Nephron (organoid): ENCODE results near the gene DNAH14.
"Not testable (repeated sequence)": the region's sequence is repeated elsewhere in the genome, so short reads cannot be mapped to it uniquely, and the experiment has no call there.

Experiments used
- H3K27ac Mint-ChIP-seq, 3 experiments: 2 replicates each; pipeline ENCODE4 v1.8.0; 2020; ENCODE audit warnings: mixed read lengths in 3 of 3, mild to moderate bottlenecking in 2 of 3, moderate library complexity in 1 of 3
- H3K27me3 Mint-ChIP-seq: 2 replicates; pipeline ENCODE4 v1.8.0; 2021; ENCODE audit warnings: low read depth, mild to moderate bottlenecking, moderate library complexity, mixed read lengths
- H3K36me3 Mint-ChIP-seq: 2 replicates; pipeline ENCODE4 v1.8.0; 2020; ENCODE audit warnings: low read depth, mixed read lengths
- H3K4me1 Mint-ChIP-seq: 2 replicates; pipeline ENCODE4 v1.8.0; 2020; ENCODE audit warnings: mixed read lengths
- H3K4me3 Mint-ChIP-seq, 3 experiments: 2 replicates each; pipeline ENCODE4 v1.8.0; 2020; ENCODE audit warnings: mild to moderate bottlenecking in 3 of 3, mixed read lengths in 3 of 3, moderate library complexity in 2 of 3
- H3K9me3 Mint-ChIP-seq: 2 replicates; pipeline ENCODE4 v1.8.0; 2020; ENCODE audit warnings: mixed read lengths
- TF ChIP-seq, protein P1 (sequence below), 3 experiments: fragments of 200-600 bp; sonication (generic); IDR thresholded peaks; one replicate each; pipeline ENCODE4 v1.5.0; 2021; ENCODE audit warnings: antibody characterized with exemption in 3 of 3; ENCODE audit not compliant: unreplicated experiment in 3 of 3

The DNAH14 gene

DNA sequence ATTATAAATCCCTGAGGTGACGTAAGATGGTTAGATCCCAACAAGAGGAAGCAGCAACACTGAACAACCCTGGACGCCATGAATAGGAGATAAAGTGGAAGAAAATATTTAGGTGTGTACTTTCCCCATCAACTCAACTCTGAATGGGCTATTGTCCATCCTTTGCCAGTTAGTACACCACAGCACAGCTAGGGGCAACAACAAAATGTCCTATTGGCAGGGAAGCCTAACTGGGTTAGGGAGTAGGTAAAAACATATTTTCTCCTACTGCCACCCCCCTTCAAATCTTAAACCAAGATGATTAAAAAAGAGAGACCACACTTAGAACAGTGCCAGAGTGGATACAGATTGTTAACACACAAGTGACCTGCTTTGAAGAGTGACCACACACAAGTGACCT is 278.3 kb downstream of the DNAH14 start:
- TF ChIP-seq, protein P1, sequence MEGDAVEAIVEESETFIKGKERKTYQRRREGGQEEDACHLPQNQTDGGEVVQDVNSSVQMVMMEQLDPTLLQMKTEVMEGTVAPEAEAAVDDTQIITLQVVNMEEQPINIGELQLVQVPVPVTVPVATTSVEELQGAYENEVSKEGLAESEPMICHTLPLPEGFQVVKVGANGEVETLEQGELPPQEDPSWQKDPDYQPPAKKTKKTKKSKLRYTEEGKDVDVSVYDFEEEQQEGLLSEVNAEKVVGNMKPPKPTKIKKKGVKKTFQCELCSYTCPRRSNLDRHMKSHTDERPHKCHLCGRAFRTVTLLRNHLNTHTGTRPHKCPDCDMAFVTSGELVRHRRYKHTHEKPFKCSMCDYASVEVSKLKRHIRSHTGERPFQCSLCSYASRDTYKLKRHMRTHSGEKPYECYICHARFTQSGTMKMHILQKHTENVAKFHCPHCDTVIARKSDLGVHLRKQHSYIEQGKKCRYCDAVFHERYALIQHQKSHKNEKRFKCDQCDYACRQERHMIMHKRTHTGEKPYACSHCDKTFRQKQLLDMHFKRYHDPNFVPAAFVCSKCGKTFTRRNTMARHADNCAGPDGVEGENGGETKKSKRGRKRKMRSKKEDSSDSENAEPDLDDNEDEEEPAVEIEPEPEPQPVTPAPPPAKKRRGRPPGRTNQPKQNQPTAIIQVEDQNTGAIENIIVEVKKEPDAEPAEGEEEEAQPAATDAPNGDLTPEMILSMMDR (IDR thresholded peaks at IDR 0.05; ENCODE audit: unreplicated experiment in 3 of 3): no peak
- no peaks in the 10 kb centered on the region for H3K4me1 Mint-ChIP-seq
- H3K36me3 Mint-ChIP-seq: peaks cover 45% of the 10 kb centered on the region
- H3K4me3 Mint-ChIP-seq: no peak overlapping the region
- peaks cover 39% of the 10 kb centered on the region for H3K9me3 Mint-ChIP-seq
- no peak overlapping the region for H3K27ac Mint-ChIP-seq
- H3K27me3 Mint-ChIP-seq: no peaks in the 10 kb centered on the region

DNA sequence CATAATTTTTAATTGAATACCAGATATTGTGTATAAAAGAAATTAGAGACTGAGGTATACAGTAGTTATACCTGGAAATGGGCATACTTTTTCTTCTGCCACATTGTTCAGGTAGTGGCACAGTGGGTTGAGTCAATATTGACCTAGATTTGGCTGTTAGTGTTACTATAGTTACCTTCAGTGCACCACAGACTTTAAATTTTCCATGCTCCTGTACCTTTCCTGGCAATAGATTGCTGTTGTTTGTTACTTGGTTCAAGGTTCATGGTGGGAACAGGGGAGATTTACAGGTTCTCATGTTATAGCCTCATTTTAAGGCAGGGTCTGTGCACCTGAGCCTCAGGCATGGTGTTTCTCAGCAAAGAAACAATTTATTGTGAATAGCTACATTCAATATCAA is 279.7 kb downstream of the DNAH14 start:
- Mint-ChIP-seq H3K4me1 (no peaks in the 10 kb centered on the region), H3K27ac (no peak overlapping the region), H3K36me3 (peaks cover 55% of the 10 kb centered on the region), H3K27me3 (no peaks in the 10 kb centered on the region), H3K9me3 (peaks cover 52% of the 10 kb centered on the region), H3K4me3 (no peak overlapping the region)
- TF ChIP-seq, protein P1 (IDR thresholded peaks at IDR 0.05; ENCODE audit: unreplicated experiment in 3 of 3): no peak

DNA sequence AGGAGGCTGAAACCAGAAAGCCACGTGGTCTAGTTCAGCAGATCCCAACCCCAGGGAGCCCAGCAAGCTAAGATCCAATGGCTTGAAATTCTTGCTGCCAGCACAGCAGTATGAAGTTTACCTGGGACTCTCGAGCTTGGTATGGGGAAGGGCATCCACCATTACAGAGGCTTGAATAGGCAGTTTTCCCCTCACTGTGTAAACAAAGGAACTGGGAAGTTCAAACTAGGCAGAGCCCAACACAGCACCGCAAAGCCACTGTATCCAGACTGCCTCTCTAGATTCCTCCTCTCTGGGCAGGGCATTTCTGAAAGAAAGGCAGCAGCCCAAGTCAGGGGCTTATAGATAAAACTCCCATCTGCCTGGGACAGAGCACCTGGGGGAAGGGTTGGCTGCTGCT is 280.7 kb downstream of the DNAH14 start:
- H3K27ac Mint-ChIP-seq, H3K4me3 Mint-ChIP-seq, H3K4me1 Mint-ChIP-seq, H3K27me3 Mint-ChIP-seq: not testable (repeated sequence)
- peaks cover 57% of the 10 kb centered on the region for H3K9me3 Mint-ChIP-seq
- peaks cover 60% of the 10 kb centered on the region for H3K36me3 Mint-ChIP-seq

DNA sequence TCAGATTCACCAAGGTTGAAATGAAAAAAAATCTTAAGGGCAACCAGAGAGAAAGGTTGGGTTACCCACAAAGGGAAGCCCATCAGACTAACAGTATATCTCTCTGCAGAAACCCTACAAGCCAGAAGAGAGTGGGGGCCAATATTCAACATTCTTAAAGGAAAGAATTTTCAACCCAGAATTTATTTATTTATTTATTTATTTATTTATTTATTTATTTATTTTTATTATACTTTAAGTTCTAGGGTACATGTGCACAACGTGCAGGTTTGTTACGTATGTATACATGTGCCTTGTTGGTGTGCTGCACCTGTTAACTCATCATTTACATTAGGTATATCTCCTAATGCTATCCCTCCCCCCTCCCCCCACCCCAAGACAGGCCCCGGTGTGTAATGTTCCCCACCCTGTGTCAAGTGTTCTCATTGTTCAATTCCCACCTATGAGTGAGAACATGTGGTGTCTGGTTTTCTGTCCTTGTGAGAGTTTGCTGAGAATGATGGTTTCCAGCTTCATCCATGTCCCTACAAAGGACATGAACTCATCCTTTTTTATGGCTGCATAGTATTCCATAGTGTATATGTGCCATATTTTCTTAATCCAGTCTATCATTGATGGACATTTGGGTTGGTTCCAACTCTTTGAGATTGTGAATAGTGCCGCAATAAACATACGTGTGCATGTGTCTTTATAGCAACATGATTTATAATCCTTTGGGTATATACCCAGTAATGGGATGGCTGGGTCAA is 282.4 kb downstream of the DNAH14 start:
- not testable (repeated sequence) for H3K4me1 Mint-ChIP-seq, H3K4me3 Mint-ChIP-seq, H3K27ac Mint-ChIP-seq, H3K27me3 Mint-ChIP-seq
- peaks cover 61% of the 10 kb centered on the region for H3K36me3 Mint-ChIP-seq
- H3K9me3 Mint-ChIP-seq: peaks cover 68% of the 10 kb centered on the region

DNA sequence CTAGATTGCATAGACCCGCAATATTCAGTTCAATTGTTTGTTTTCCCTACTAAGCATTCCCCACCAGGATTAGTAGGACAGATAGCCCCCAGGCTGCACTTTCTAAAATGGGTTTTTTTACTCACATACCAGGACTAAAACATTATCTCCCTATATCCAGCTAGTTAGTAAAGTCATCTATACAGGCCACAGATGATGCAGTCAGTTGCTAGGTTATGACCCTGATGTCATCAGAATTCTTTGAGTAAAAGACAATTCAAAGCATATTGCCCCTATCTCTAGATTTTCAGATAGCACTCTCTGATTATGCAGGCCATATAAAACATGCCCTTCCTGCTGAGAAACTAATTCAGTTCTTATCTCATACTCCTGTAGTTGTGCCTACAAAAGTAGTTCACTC is 294.8 kb downstream of the DNAH14 start:
- no peaks in the 10 kb centered on the region for H3K27me3 Mint-ChIP-seq
- peaks cover 22% of the 10 kb centered on the region for H3K9me3 Mint-ChIP-seq
- TF ChIP-seq, protein P1 (IDR thresholded peaks at IDR 0.05; ENCODE audit: unreplicated experiment in 3 of 3): no peak
- peaks cover 22% of the 10 kb centered on the region for H3K36me3 Mint-ChIP-seq
- H3K27ac Mint-ChIP-seq: no peak overlapping the region
- H3K4me3 Mint-ChIP-seq: no peak overlapping the region
- no peaks in the 10 kb centered on the region for H3K4me1 Mint-ChIP-seq

DNA sequence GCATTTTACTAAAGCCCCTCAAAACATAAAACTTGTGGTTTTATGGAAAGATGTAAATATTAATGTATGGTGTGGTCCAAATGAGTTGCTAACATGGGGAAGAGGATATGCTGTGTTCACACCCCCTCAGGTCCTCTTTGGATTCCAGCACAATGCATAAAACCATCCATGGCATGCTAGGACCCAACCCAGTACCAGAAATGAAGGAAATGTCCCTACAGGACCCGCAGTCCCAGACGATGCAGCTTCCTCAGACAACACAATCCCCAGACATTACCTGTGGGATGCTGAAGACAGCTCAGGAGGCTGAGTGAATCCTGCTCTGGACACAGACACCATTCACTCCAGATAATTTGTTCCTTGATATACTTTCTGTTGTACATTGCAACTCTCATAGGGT is 296.2 kb downstream of the DNAH14 start:
- Mint-ChIP-seq H3K36me3 (peaks cover 20% of the 10 kb centered on the region), H3K27ac (no peak overlapping the region), H3K4me1 (no peaks in the 10 kb centered on the region), H3K9me3 (peaks cover 14% of the 10 kb centered on the region), H3K4me3 (no peak overlapping the region), H3K27me3 (no peaks in the 10 kb centered on the region)
- TF ChIP-seq, protein P1 (IDR thresholded peaks at IDR 0.05; ENCODE audit: unreplicated experiment in 3 of 3): no peak

DNA sequence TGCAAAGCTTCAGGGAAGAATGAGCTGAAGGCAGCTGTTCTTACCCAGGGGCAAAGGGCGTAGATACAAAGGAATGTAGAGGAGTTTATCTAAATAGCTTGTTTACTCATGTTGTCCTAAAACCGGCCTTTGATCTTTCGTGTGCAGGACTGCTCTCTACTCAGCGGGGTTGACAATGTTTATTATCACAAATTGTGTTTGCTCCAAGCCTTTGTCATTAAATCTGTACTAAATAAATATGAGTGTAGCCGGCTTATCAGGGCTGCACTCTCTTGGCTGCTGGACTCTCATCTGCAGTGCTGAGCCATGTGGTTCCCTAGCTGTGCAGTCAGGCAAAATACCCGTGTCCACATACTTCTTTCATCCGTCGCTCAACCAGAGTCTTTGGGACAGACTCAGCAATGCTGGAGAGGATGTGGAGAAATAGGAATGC is 299.4 kb downstream of the DNAH14 start:
- no peak overlapping the region for H3K4me3 Mint-ChIP-seq
- H3K27ac Mint-ChIP-seq: no peak overlapping the region
- H3K27me3 Mint-ChIP-seq: no peaks in the 10 kb centered on the region
- H3K36me3 Mint-ChIP-seq: peaks cover 26% of the 10 kb centered on the region
- H3K9me3 Mint-ChIP-seq: peaks cover 11% of the 10 kb centered on the region
- TF ChIP-seq, protein P1 (IDR thresholded peaks at IDR 0.05; ENCODE audit: unreplicated experiment in 3 of 3): no peak
- no peaks in the 10 kb centered on the region for H3K4me1 Mint-ChIP-seq

DNA sequence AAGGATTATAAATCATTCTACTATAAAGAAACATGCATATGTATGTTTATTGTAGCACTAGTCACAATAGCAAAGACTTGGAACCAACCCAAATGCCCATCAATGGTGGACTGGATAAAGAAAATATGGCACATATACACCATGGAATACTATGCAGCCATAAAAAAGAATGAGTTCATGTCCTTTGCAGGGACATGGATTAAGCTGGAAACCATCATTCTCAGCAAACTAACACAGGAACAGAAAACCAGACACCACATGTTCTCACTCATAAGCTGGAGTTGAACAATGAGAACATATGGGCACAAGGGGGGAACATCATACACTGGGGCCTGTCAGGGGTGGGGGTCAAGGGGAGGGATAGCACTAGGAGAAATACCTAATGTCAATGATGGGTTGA is 300.0 kb downstream of the DNAH14 start:
- H3K27me3 Mint-ChIP-seq, H3K4me1 Mint-ChIP-seq, H3K27ac Mint-ChIP-seq, H3K4me3 Mint-ChIP-seq: not testable (repeated sequence)
- H3K36me3 Mint-ChIP-seq: peaks cover 26% of the 10 kb centered on the region
- H3K9me3 Mint-ChIP-seq: peaks cover 14% of the 10 kb centered on the region
